ENCODE results near the gene SSTR1. TPM values are rescaled to one million over a fixed set of nuclear protein-coding genes. Genes with fewer than 3 reads are reported as not detected.

SSTR1 gene
- total RNA-seq, 1 donor from 2014 or later: not detected

GRCh38 chr14:38255673-38256532 lies 48.2 kb downstream of the SSTR1 start, which contains the start of gene CLEC14A:
Gene CLEC14A, minus strand, starts transcription at chr14:38256093. Its CDS starts 71 bp downstream, at chr14:38256022.
- Histone ChIP-seq H3K4me3 (peak within 1 kb of the TSS; percentile 55), H3K4me2 (peak within 1 kb of the TSS; percentile 84), H3K9ac (no peak within 1 kb of the TSS), H2AFZ (replicated peaks) (peak within 1 kb of the TSS; percentile 96), H3K27me3 (peaks cover 85% of the 10 kb centered on the region), H3K79me2 (ENCODE audit: low read depth) (no peaks in the 10 kb centered on the region), H3F3A (ENCODE audit: low read depth) (no peaks in the 10 kb centered on the region), H3K4me1 (no peaks in the 10 kb centered on the region), H3K27ac (no peak within 1 kb of the TSS), H3K36me3 (no peaks in the 10 kb centered on the region), H3K9me3 (ENCODE audit: low read depth) (no peaks in the 10 kb centered on the region), H4K20me1 (ENCODE audit: low read depth) (no peaks in the 10 kb centered on the region)
- H3K9me3 Mint-ChIP-seq: no peaks in the 10 kb centered on the region
- peak within 1 kb of the TSS; percentile 72 for H3K4me3 Mint-ChIP-seq
- H3K27ac Mint-ChIP-seq: no peak within 1 kb of the TSS
- TF ChIP-seq EZH2phosphoT487 (IDR thresholded peaks at IDR 0.05): peak; percentile 74
- peak; percentile 83 for TF ChIP-seq EZH2 (IDR thresholded peaks at IDR 0.05)
- no peak for TF ChIP-seq CTCF (IDR thresholded peaks at IDR 0.05)
- H3K4me1 Mint-ChIP-seq: no peaks in the 10 kb centered on the region
- H3K27me3 Mint-ChIP-seq (ENCODE audit: insufficient read depth, low read depth): peaks cover 22% of the 10 kb centered on the region
- DNase-seq (ENCODE audit: low spot score): peak; percentile 64
- no peaks in the 10 kb centered on the region for H3K36me3 Mint-ChIP-seq

DNA sequence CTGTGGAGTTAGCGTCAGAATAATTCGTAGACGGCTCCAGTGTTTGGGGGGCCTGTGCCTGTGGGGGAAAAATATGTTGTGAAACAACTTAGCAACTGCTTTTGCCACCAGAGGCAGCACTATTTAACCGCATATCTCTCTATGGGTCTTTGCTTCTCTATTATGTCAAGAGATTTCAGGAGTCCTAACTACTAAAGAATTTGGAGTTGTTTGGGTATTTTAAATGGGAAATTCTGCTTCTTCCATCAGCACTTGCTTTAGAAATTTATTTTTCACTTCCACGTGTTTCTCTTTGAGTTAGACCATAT lies 48.8 kb downstream of the SSTR1 start:
- H3K27ac ChIP-seq: no peak overlapping the region
- Mint-ChIP-seq H3K9me3 (no peaks in the 10 kb centered on the region), H3K27ac (no peak overlapping the region), H3K4me3 (peak overlapping the region; percentile 72), H3K4me1 (no peaks in the 10 kb centered on the region), H3K36me3 (no peaks in the 10 kb centered on the region), H3K27me3 (ENCODE audit: insufficient read depth, low read depth) (peaks cover 22% of the 10 kb centered on the region)
- peaks cover 85% of the 10 kb centered on the region for H3K27me3 ChIP-seq
- H3K9ac ChIP-seq: no peak overlapping the region
- H3K4me3 ChIP-seq: peak overlapping the region; percentile 55
- H3K4me1 ChIP-seq: no peaks in the 10 kb centered on the region
- peak; percentile 31 for DNase-seq (ENCODE audit: low spot score)
- H3F3A ChIP-seq (ENCODE audit: low read depth): no peaks in the 10 kb centered on the region
- H3K36me3 ChIP-seq: no peaks in the 10 kb centered on the region
- H3K79me2 ChIP-seq (ENCODE audit: low read depth): no peaks in the 10 kb centered on the region
- peak overlapping the region; percentile 96 for H2AFZ ChIP-seq (replicated peaks)
- peak overlapping the region; percentile 84 for H3K4me2 ChIP-seq
- TF ChIP-seq CTCF (IDR thresholded peaks at IDR 0.05) (peak; percentile 34), EZH2 (IDR thresholded peaks at IDR 0.05) (no peak), EZH2phosphoT487 (IDR thresholded peaks at IDR 0.05) (no peak)
- H4K20me1 ChIP-seq (ENCODE audit: low read depth): no peaks in the 10 kb centered on the region
- no peaks in the 10 kb centered on the region for H3K9me3 ChIP-seq (ENCODE audit: low read depth)

- Mint-ChIP-seq H3K4me1 (no peaks in the 10 kb centered on the region), H3K4me3 (no peak overlapping the region), H3K9me3 (peaks cover 6% of the 10 kb centered on the region), H3K27me3 (ENCODE audit: insufficient read depth, low read depth) (peaks cover 22% of the 10 kb centered on the region), H3K36me3 (no peaks in the 10 kb centered on the region), H3K27ac (no peak overlapping the region)
- H3K4me2 ChIP-seq: no peak overlapping the region
- H3K36me3 ChIP-seq: no peaks in the 10 kb centered on the region
- H3K27me3 ChIP-seq: peaks cover 85% of the 10 kb centered on the region
- no peaks in the 10 kb centered on the region for H4K20me1 ChIP-seq (ENCODE audit: low read depth)
- H3K4me3 ChIP-seq: no peak overlapping the region
- no peak overlapping the region for H3K9ac ChIP-seq
- no peaks in the 10 kb centered on the region for H3K79me2 ChIP-seq (ENCODE audit: low read depth)
- no peaks in the 10 kb centered on the region for H3K9me3 ChIP-seq (ENCODE audit: low read depth)
- H3K27ac ChIP-seq: no peak overlapping the region
- TF ChIP-seq EZH2phosphoT487 (IDR thresholded peaks at IDR 0.05) (no peak), EZH2 (IDR thresholded peaks at IDR 0.05) (no peak), CTCF (IDR thresholded peaks at IDR 0.05) (no peak)
- no peak for DNase-seq (ENCODE audit: low spot score)
- no peak overlapping the region for H2AFZ ChIP-seq (replicated peaks)
- H3F3A ChIP-seq (ENCODE audit: low read depth): no peaks in the 10 kb centered on the region
- no peaks in the 10 kb centered on the region for H3K4me1 ChIP-seq
These were observed 49.8 kb downstream of the SSTR1 start for GRCh38 chr14:38257507-38257906.
